Loucy (cell line): ENCODE measurements around the gene SERINC2.
A peak's percentile ranks its signal among the peaks of the same experiment; 100 is the strongest.

Experiments
- H2AFZ ChIP-seq: fragments of 200-600 bp; sonication (generic); 2 replicates; pipeline ENCODE4 v1.6.0; 2016; ENCODE audit warnings: antibody characterized with exemption, mild to moderate bottlenecking, low read length, moderate library complexity
- H3F3A ChIP-seq: fragments of 200-600 bp; 2 replicates; pipeline ENCODE4 v1.6.0; 2016; ENCODE audit warnings: antibody characterized with exemption, low read depth, mild to moderate bottlenecking
- H3K27me3 ChIP-seq: fragments of 200-600 bp; sonication (generic); 2 replicates; pipeline ENCODE4 v1.6.1; 2014; ENCODE audit warnings: low read length, mild to moderate bottlenecking; ENCODE audit not compliant: insufficient read depth, poor library complexity, severe bottlenecking
- H3K36me3 ChIP-seq: fragments of 200-600 bp; sonication (generic); 2 replicates; pipeline ENCODE4 v1.6.1; 2016; ENCODE audit warnings: low read length; ENCODE audit not compliant: insufficient read depth
- H3K4me1 ChIP-seq: fragments of 200-600 bp; sonication (generic); 2 replicates; pipeline ENCODE4 v1.5.1; 2014; ENCODE audit warnings: low read length, mild to moderate bottlenecking; ENCODE audit not compliant: insufficient read depth, poor library complexity, severe bottlenecking
- H3K4me2 ChIP-seq: fragments of 200-600 bp; sonication (generic); 2 replicates; pipeline ENCODE4 v1.6.0; 2014; ENCODE audit warnings: antibody characterized with exemption, low read length, low read depth, mild to moderate bottlenecking; ENCODE audit not compliant: poor library complexity, severe bottlenecking
- H3K4me3 ChIP-seq: fragments of 200-600 bp; sonication (generic); 2 replicates; pipeline ENCODE4 v1.5.1; 2014; ENCODE audit warnings: low read length, mild to moderate bottlenecking, mixed read lengths; ENCODE audit not compliant: poor library complexity, severe bottlenecking
- H3K79me2 ChIP-seq: fragments of 200-600 bp; sonication (generic); 2 replicates; pipeline ENCODE4 v1.6.1; 2014; ENCODE audit warnings: low read length; ENCODE audit not compliant: insufficient read depth
- H3K9ac ChIP-seq: fragments of 200-600 bp; sonication (generic); 2 replicates; pipeline ENCODE4 v1.6.0; 2014; ENCODE audit warnings: mild to moderate bottlenecking, low read depth, low read length, moderate library complexity; ENCODE audit not compliant: poor library complexity, severe bottlenecking
- H3K9me2 ChIP-seq: fragments of 200-600 bp; sonication (generic); replicated peaks from 2 replicates; pipeline ENCODE4 v1.6.1; 2016; ENCODE audit warnings: low read depth, low read length, mixed read lengths
- H3K9me3 ChIP-seq: fragments of 200-600 bp; sonication (generic); 2 replicates; pipeline ENCODE4 v1.6.1; 2014; ENCODE audit warnings: mild to moderate bottlenecking, antibody characterized with exemption, low read length, low read depth; ENCODE audit not compliant: insufficient read depth
- H4K20me1 ChIP-seq: fragments of 200-600 bp; sonication (generic); 2 replicates; pipeline ENCODE4 v1.6.0; 2014; ENCODE audit warnings: antibody characterized with exemption, low read length, mild to moderate bottlenecking; ENCODE audit not compliant: insufficient read depth, poor library complexity, severe bottlenecking
- CTCF ChIP-seq: fragments of 200-600 bp; sonication (generic); conservative IDR thresholded peaks from 2 replicates; pipeline ENCODE4 v1.5.1; 2014; ENCODE audit warnings: mild to moderate bottlenecking, antibody characterized with exemption, low read length
- EZH2phosphoT487 ChIP-seq: fragments of 200-600 bp; IDR thresholded peaks from 2 replicates; pipeline ENCODE4 v1.6.1; 2018; ENCODE audit warnings: antibody characterized with exemption, mild to moderate bottlenecking, moderate library complexity, borderline replicate concordance

The SERINC2 gene

GRCh38 chr1:31390071-31390470 is 22.9 kb upstream of the SERINC2 start:
- Histone ChIP-seq H3K4me1 (peaks cover 7% of the 10 kb centered on the region), H4K20me1 (no peaks in the 10 kb centered on the region), H3K4me2 (no peak overlapping the region), H2AFZ (no peak overlapping the region), H3K36me3 (no peaks in the 10 kb centered on the region), H3K9me3 (no peaks in the 10 kb centered on the region), H3F3A (no peaks in the 10 kb centered on the region), H3K9me2 (no peaks in the 10 kb centered on the region), H3K4me3 (no peak overlapping the region), H3K9ac (no peak overlapping the region), H3K79me2 (no peaks in the 10 kb centered on the region), H3K27me3 (no peaks in the 10 kb centered on the region)
- TF ChIP-seq EZH2phosphoT487 (no peak), CTCF (no peak)

- H3K4me3 ChIP-seq: no peak overlapping the region
- H3K9ac ChIP-seq: no peak overlapping the region
- no peaks in the 10 kb centered on the region for H3K9me3 ChIP-seq
- no peaks in the 10 kb centered on the region for H3K79me2 ChIP-seq
- peaks cover 13% of the 10 kb centered on the region for H3K4me1 ChIP-seq
- no peaks in the 10 kb centered on the region for H4K20me1 ChIP-seq
- H3F3A ChIP-seq: no peaks in the 10 kb centered on the region
- H3K27me3 ChIP-seq: no peaks in the 10 kb centered on the region
- no peaks in the 10 kb centered on the region for H3K36me3 ChIP-seq
- TF ChIP-seq CTCF (no peak), EZH2phosphoT487 (no peak)
- no peak overlapping the region for H3K4me2 ChIP-seq
- H2AFZ ChIP-seq: no peak overlapping the region
- no peaks in the 10 kb centered on the region for H3K9me2 ChIP-seq
Measured at GRCh38 chr1:31393463-31393862, 19.6 kb upstream of the SERINC2 start.

GRCh38 chr1:31394584-31395193 is 18.3 kb upstream of the SERINC2 start:
- Histone ChIP-seq H3K27me3 (no peaks in the 10 kb centered on the region), H3K9me3 (no peaks in the 10 kb centered on the region), H2AFZ (peak overlapping the region; percentile 97), H3K4me1 (peaks cover 13% of the 10 kb centered on the region), H3K79me2 (no peaks in the 10 kb centered on the region), H3K4me2 (peak overlapping the region; percentile 85), H4K20me1 (no peaks in the 10 kb centered on the region), H3K36me3 (no peaks in the 10 kb centered on the region), H3K4me3 (peak overlapping the region; percentile 73), H3K9ac (peak overlapping the region; percentile 69), H3F3A (no peaks in the 10 kb centered on the region), H3K9me2 (no peaks in the 10 kb centered on the region)
- TF ChIP-seq EZH2phosphoT487 (no peak), CTCF (peak; percentile 84)
